HCT116 (cell line): Measurements from ENCODE around the gene PI4K2A. TPM values are rescaled to one million over a fixed set of nuclear protein-coding genes. Genes with fewer than 3 reads are reported as not detected.

Source experiments
- ATAC-seq: fragments of 200-7000 bp; cut with Tn5 transposase; 2 replicates; pipeline ENCODE4 v1.9.1; 2020; ENCODE audit warnings: mild to moderate bottlenecking, moderate library complexity
- BruUV-seq: library from RNA; stranded (reverse); fragments of 400-500 nt; replicated peaks from 2 replicates; lab custom pipeline; 2021; lab: Mats Ljungman, UMichigan
- CTCF ChIA-PET: fragments of 300-600 bp; sonication (Branson Sonifier 250); formaldehyde crosslinking; loops from one replicate; lab custom pipeline; 2021; ENCODE audit warnings: antibody characterized with exemption; lab: Charles Lee
- POLR2A ChIA-PET: fragments of 300-600, 350-600 bp; sonication (Branson Sonifier 250); formaldehyde crosslinking; loops from one replicate; lab custom pipeline; 2021; ENCODE audit warnings: antibody characterized with exemption; lab: Charles Lee
- RAD21 ChIA-PET, 2 experiments: fragments of 300-600 bp; sonication (Branson Sonifier 250); formaldehyde crosslinking; loops; one replicate each; lab custom pipeline; 2023; ENCODE audit warnings: low total read pairs in 2 of 2; ENCODE audit not compliant: uncharacterized antibody in 2 of 2, unreplicated experiment in 2 of 2, low non-redundant PET in 1 of 2; lab: Charles Lee
- DNase-seq: peaks from one replicate; pipeline ENCODE4 v3.0.0-alpha.2; 2010; ENCODE audit warnings: low read depth, low spot score
- H2AFZ ChIP-seq: fragments of 200-600 bp; shearing (Covaris generic), sonication (generic); 2 replicates; pipeline ENCODE4 v1.6.1; 2017; ENCODE audit warnings: low read depth, mixed run types, mixed read lengths, antibody characterized with exemption, low read length; ENCODE audit not compliant: poor library complexity, severe bottlenecking
- H3K27ac ChIP-seq: 2 replicates; pipeline ENCODE4 v1.5.1; 2012; ENCODE audit warnings: low read depth, low read length
- H3K27me3 ChIP-seq: fragments of 200-600 bp; sonication (generic); 2 replicates; pipeline ENCODE4 v1.6.1; 2016; ENCODE audit warnings: mixed run types, low read length, mixed read lengths; ENCODE audit not compliant: insufficient read depth
- H3K36me3 ChIP-seq, 2 experiments: fragments of 200-500 bp in 1 of 2; fragments of 200-600 bp in 1 of 2; sonication (Bioruptor generic) in 1 of 2; sonication (generic) in 1 of 2; 2 replicates each; pipeline versions ENCODE4 v1.5.1 to v1.6.1; 2014 to 2016; ENCODE audit warnings: low read length in 2 of 2, inconsistent platforms in 1 of 2, mixed read lengths in 1 of 2, mixed run types in 1 of 2; ENCODE audit not compliant: insufficient read depth in 2 of 2, control insufficient read depth in 1 of 2
- H3K4me1 ChIP-seq, 2 experiments: fragments of 200-600 bp in 1 of 2; sonication (generic) in 1 of 2; 2 replicates each; pipeline versions ENCODE4 v1.5.1 to v1.6.1; 2012 to 2017; ENCODE audit warnings: low read length in 2 of 2, inconsistent platforms in 1 of 2, mild to moderate bottlenecking in 1 of 2, mixed read lengths in 1 of 2, mixed run types in 1 of 2, moderate library complexity in 1 of 2; ENCODE audit not compliant: insufficient read depth in 2 of 2, control insufficient read depth in 1 of 2
- H3K4me2 ChIP-seq: fragments of 200-600 bp; sonication (generic); 2 replicates; pipeline ENCODE4 v1.6.1; 2017; ENCODE audit warnings: mixed run types, low read length, mixed read lengths
- H3K4me3 ChIP-seq, 2 experiments: fragments of 200-600 bp in 1 of 2; sonication (generic) in 1 of 2; replicated peaks in 1 of 2; 2 replicates each; pipeline ENCODE4 v1.5.1; 2011 to 2016; ENCODE audit warnings: low read length in 2 of 2, control low read depth in 1 of 2, low read depth in 1 of 2, mild to moderate bottlenecking in 1 of 2, mixed read lengths in 1 of 2, mixed run types in 1 of 2
- H3K79me2 ChIP-seq: fragments of 200-600 bp; sonication (generic); 2 replicates; pipeline ENCODE4 v1.6.1; 2017; ENCODE audit warnings: mild to moderate bottlenecking, mixed run types, low read length, moderate library complexity, mixed read lengths; ENCODE audit not compliant: insufficient read depth
- H3K9ac ChIP-seq: fragments of 200-600 bp; sonication (generic); 2 replicates; pipeline ENCODE4 v1.6.1; 2016; ENCODE audit warnings: low read length, mixed read lengths
- H3K9me2 ChIP-seq: fragments of 200-600 bp; sonication (generic), shearing (Covaris generic); 2 replicates; pipeline ENCODE4 v1.6.1; 2017; ENCODE audit warnings: mixed run types, mild to moderate bottlenecking, moderate library complexity; ENCODE audit not compliant: insufficient read depth
- H3K9me3 ChIP-seq, 2 experiments: fragments of 200-500 bp in 1 of 2; fragments of 200-600 bp in 1 of 2; sonication (Bioruptor generic) in 1 of 2; sonication (generic) in 1 of 2; 2 replicates each; pipeline ENCODE4 v1.6.1; 2014 to 2017; ENCODE audit warnings: low read length in 2 of 2, mixed read lengths in 2 of 2, inconsistent platforms in 1 of 2, low read depth in 1 of 2, mild to moderate bottlenecking in 1 of 2, mixed run types in 1 of 2, moderate library complexity in 1 of 2; ENCODE audit not compliant: control insufficient read depth in 1 of 2, insufficient read depth in 1 of 2
- H4K20me1 ChIP-seq: fragments of 200-600 bp; sonication (generic), shearing (Covaris generic); 2 replicates; pipeline ENCODE4 v1.6.1; 2017; ENCODE audit warnings: mixed run types, mild to moderate bottlenecking, moderate library complexity; ENCODE audit not compliant: insufficient read depth
- ATF3 ChIP-seq: IDR thresholded peaks from 2 replicates; pipeline ENCODE4 v1.6.1; 2012
- CTCF ChIP-seq, 3 experiments: fragments of 200-600 bp in 1 of 3; sonication (generic) in 1 of 3; IDR thresholded peaks in 2 of 3; conservative IDR thresholded peaks in 1 of 3; 2 replicates each; pipeline ENCODE4 v1.5.1; 2012 to 2017; ENCODE audit warnings: low read depth in 2 of 3, low read length in 2 of 3, antibody characterized with exemption in 1 of 3, borderline replicate concordance in 1 of 3, control low read depth in 1 of 3, mild to moderate bottlenecking in 1 of 3, mixed read lengths in 1 of 3, mixed run types in 1 of 3, moderate library complexity in 1 of 3; ENCODE audit not compliant: insufficient read depth in 1 of 3
- FOSL1 ChIP-seq: IDR thresholded peaks from 2 replicates; pipeline ENCODE4 v1.6.1; 2012; ENCODE audit warnings: low read depth
- RAD21 ChIP-seq: IDR thresholded peaks from 2 replicates; pipeline ENCODE4 v1.6.1; 2012; ENCODE audit warnings: low read depth, mild to moderate bottlenecking
- SIN3A ChIP-seq: IDR thresholded peaks from 2 replicates; pipeline ENCODE4 v1.6.1; 2012; ENCODE audit warnings: low read depth
- ZFX ChIP-seq: fragments of 450-650 bp; IDR thresholded peaks from 2 replicates; pipeline ENCODE4 v1.6.1; 2017
- intact Hi-C: fragments of 100-400 bp; cut with micrococcal nuclease; formaldehyde crosslinking; loops from 2 replicates; pipeline ENCODE4 v1.10.0; 2022
- total RNA-seq: library from RNA; stranded (reverse); gene quantifications from one replicate; pipeline ENCODE4 v1.2.1, GENCODE V29; 2021; ENCODE audit not compliant: unreplicated experiment

The PI4K2A gene
- total RNA-seq, 1 experiment from 2014 or later, result 20.0 TPM

- no TSS peak for BruUV-seq
- H3K4me1 ChIP-seq, result peaks cover 47 to 66% of the 10 kb centered on the region in 2 experiments
- RAD21 ChIA-PET, result no interaction called here
- intact Hi-C loops, result no loop called here
- peak overlapping the region; percentile 93 for H3K9ac ChIP-seq
- CTCF ChIA-PET, result interaction anchor here (2.2 to 3.1 kb wide), 3 partner anchors 9 to 16 kb away, joined by 7 to 27 read pairs (median 25); no protein-coding TSS in a partner anchor
- H3K9me3 ChIP-seq, result no peaks in the 10 kb centered on the region
- no peaks in the 10 kb centered on the region for H3K36me3 ChIP-seq
- TF ChIP-seq ZFX (0 out of 2 replicates have a peak, but pooled peaks have one; percentile 10), SIN3A (no peak), ATF3 (no peak), RAD21 (no peak), FOSL1 (no peak), CTCF (IDR thresholded peaks at IDR 0.05 in 2 of 3, conservative IDR thresholded peaks at IDR 0.05 in 1 of 3; ENCODE audit: borderline replicate concordance in 1 of 3, insufficient read depth in 1 of 3, low read depth in 2 of 3, low read length in 2 of 3) (peak in 2 of 3 experiments; percentile 55 to 56; a peak in 4 of 6 replicates)
- peak overlapping the region; percentile 73 to 90; a peak in 2 of 4 replicates for H3K4me3 ChIP-seq
- POLR2A ChIA-PET, result interaction anchor here (1.4 kb wide), 1 partner anchor 51 kb away, joined by 3 read pairs; the partner anchor contains the start of gene ZFYVE27
- H3K4me2 ChIP-seq, result peak overlapping the region; percentile 97
- no peaks in the 10 kb centered on the region for H4K20me1 ChIP-seq
- no peaks in the 10 kb centered on the region for H3K27me3 ChIP-seq
- ATAC-seq (peak; percentile 23), DNase-seq (peak; percentile 31)
- H3K79me2 ChIP-seq, result peaks cover 48% of the 10 kb centered on the region
- H2AFZ ChIP-seq, result no peak overlapping the region
- peak overlapping the region; percentile 13; the same call in 1 of the 2 replicates for H3K27ac ChIP-seq
- H3K9me2 ChIP-seq, result no peaks in the 10 kb centered on the region
Observed at GRCh38 chr10:97685395-97685958, 45.0 kb downstream of the PI4K2A start.
